ENCODE data around the gene PEX7.
"Not testable (repeated sequence)": the region's sequence is repeated elsewhere in the genome, so short reads cannot be mapped to it uniquely, and the experiment has no call there.

The PEX7 gene

GRCh38 chr6:136811272-136811671 lies 11.1 kb upstream of the PEX7 start:
- Histone ChIP-seq H3K27me3 (ENCODE audit: insufficient read depth, low read length) (no peaks in the 10 kb centered on the region), H3K27ac (ENCODE audit: low read depth, low read length) (no peak overlapping the region), H3K4me1 (ENCODE audit: insufficient read depth, low read length) (no peaks in the 10 kb centered on the region), H3K9ac (ENCODE audit: low read depth, low read length) (no peak overlapping the region), H3K36me3 (ENCODE audit: insufficient read depth, low read length) (no peaks in the 10 kb centered on the region), H3K9me3 (ENCODE audit: insufficient read depth, low read depth, low read length) (no peaks in the 10 kb centered on the region), H3K4me3 (ENCODE audit: low read length) (no peak overlapping the region)

GRCh38 chr6:136812174-136812573 lies 10.2 kb upstream of the PEX7 start:
- no peaks in the 10 kb centered on the region for H3K9me3 ChIP-seq (ENCODE audit: insufficient read depth, low read depth, low read length)
- H3K27me3 ChIP-seq (ENCODE audit: insufficient read depth, low read length) = no peaks in the 10 kb centered on the region
- no peaks in the 10 kb centered on the region for H3K36me3 ChIP-seq (ENCODE audit: insufficient read depth, low read length)
- H3K4me3 ChIP-seq (ENCODE audit: low read length) = no peak overlapping the region
- H3K4me1 ChIP-seq (ENCODE audit: insufficient read depth, low read length) = no peaks in the 10 kb centered on the region
- no peak overlapping the region for H3K27ac ChIP-seq (ENCODE audit: low read depth, low read length)
- 98% methylated on average over 2 of the region's 2 CpGs for WGBS
- H3K9ac ChIP-seq (ENCODE audit: low read depth, low read length) = no peak overlapping the region

GRCh38 chr6:136815608-136816007 lies 6.8 kb upstream of the PEX7 start:
- not testable (repeated sequence) for H3K9me3 ChIP-seq (ENCODE audit: insufficient read depth, low read depth, low read length); H3K4me1 ChIP-seq (ENCODE audit: insufficient read depth, low read length); H3K36me3 ChIP-seq (ENCODE audit: insufficient read depth, low read length); H3K27ac ChIP-seq (ENCODE audit: low read depth, low read length); H3K27me3 ChIP-seq (ENCODE audit: insufficient read depth, low read length); H3K4me3 ChIP-seq (ENCODE audit: low read length); H3K9ac ChIP-seq (ENCODE audit: low read depth, low read length)
- WGBS = no CpG with 5 or more reads among the region's 1 CpG

GRCh38 chr6:136816656-136817055 lies 5.7 kb upstream of the PEX7 start:
- Histone ChIP-seq H3K27ac (ENCODE audit: low read depth, low read length) (no peak overlapping the region), H3K9me3 (ENCODE audit: insufficient read depth, low read depth, low read length) (no peaks in the 10 kb centered on the region)
- WGBS = 93% methylated on average over 2 of the region's 2 CpGs

GRCh38 chr6:136820561-136820960 lies 1.8 kb upstream of the PEX7 start:
- WGBS = 93% methylated on average over 2 of the region's 2 CpGs
- no peak overlapping the region for H3K27ac ChIP-seq (ENCODE audit: low read depth, low read length)
- 0 out of 2 replicates have a peak, but pooled peaks cover 4% of the 10 kb centered on the region for H3K36me3 ChIP-seq (ENCODE audit: insufficient read depth, low read length)
- no peak overlapping the region for H3K4me3 ChIP-seq (ENCODE audit: low read length)
- no peaks in the 10 kb centered on the region for H3K4me1 ChIP-seq (ENCODE audit: insufficient read depth, low read length)
- 0 out of 2 replicates have a peak, but pooled peaks cover 3% of the 10 kb centered on the region for H3K27me3 ChIP-seq (ENCODE audit: insufficient read depth, low read length)
- no peaks in the 10 kb centered on the region for H3K9me3 ChIP-seq (ENCODE audit: insufficient read depth, low read depth, low read length)
- no peak overlapping the region for H3K9ac ChIP-seq (ENCODE audit: low read depth, low read length)

More at GRCh38 chr6:136816656-136817055, 5.7 kb upstream of the PEX7 start:
- H3K4me1 ChIP-seq (ENCODE audit: insufficient read depth, low read length) = no peaks in the 10 kb centered on the region
- H3K36me3 ChIP-seq (ENCODE audit: insufficient read depth, low read length) = no peaks in the 10 kb centered on the region
- no peak overlapping the region for H3K4me3 ChIP-seq (ENCODE audit: low read length)
- H3K9ac ChIP-seq (ENCODE audit: low read depth, low read length) = no peak overlapping the region
- 0 out of 2 replicates have a peak, but pooled peaks cover 3% of the 10 kb centered on the region for H3K27me3 ChIP-seq (ENCODE audit: insufficient read depth, low read length)

- peak overlapping the region; percentile 67 for H3K4me3 ChIP-seq (ENCODE audit: low read length)
- H3K9me3 ChIP-seq (ENCODE audit: insufficient read depth, low read depth, low read length) = no peaks in the 10 kb centered on the region
- 49% methylated on average over 11 of the region's 11 CpGs for WGBS
- no peaks in the 10 kb centered on the region for H3K4me1 ChIP-seq (ENCODE audit: insufficient read depth, low read length)
- H3K27ac ChIP-seq (ENCODE audit: low read depth, low read length) = peak overlapping the region; percentile 90
- 0 out of 2 replicates have a peak, but pooled peaks cover 3% of the 10 kb centered on the region for H3K27me3 ChIP-seq (ENCODE audit: insufficient read depth, low read length)
- H3K9ac ChIP-seq (ENCODE audit: low read depth, low read length) = peak overlapping the region; percentile 82
- H3K36me3 ChIP-seq (ENCODE audit: insufficient read depth, low read length) = peaks cover 18% of the 10 kb centered on the region
These were observed 381 bp upstream of the PEX7 start for GRCh38 chr6:136822046-136822375.

GRCh38 chr6:136823128-136823660 lies 802 bp downstream of the PEX7 start:
- Histone ChIP-seq H3K4me3 (ENCODE audit: low read length) (peak overlapping the region; percentile 67), H3K4me1 (ENCODE audit: insufficient read depth, low read length) (no peaks in the 10 kb centered on the region), H3K9ac (ENCODE audit: low read depth, low read length) (peak overlapping the region; percentile 82), H3K27ac (ENCODE audit: low read depth, low read length) (peak overlapping the region; percentile 45; the same call in 1 of the 2 replicates), H3K36me3 (ENCODE audit: insufficient read depth, low read length) (peaks cover 30% of the 10 kb centered on the region), H3K9me3 (ENCODE audit: insufficient read depth, low read depth, low read length) (no peaks in the 10 kb centered on the region), H3K27me3 (ENCODE audit: insufficient read depth, low read length) (no peaks in the 10 kb centered on the region)
- whole genome bisulfite sequencing = 83% methylated on average over 31 of the region's 31 CpGs

GRCh38 chr6:136826216-136826615 lies 3.8 kb downstream of the PEX7 start:
- Histone ChIP-seq H3K4me3 (ENCODE audit: low read length) (no peak overlapping the region), H3K27me3 (ENCODE audit: insufficient read depth, low read length) (no peaks in the 10 kb centered on the region), H3K36me3 (ENCODE audit: insufficient read depth, low read length) (peaks cover 60% of the 10 kb centered on the region), H3K9ac (ENCODE audit: low read depth, low read length) (no peak overlapping the region), H3K4me1 (ENCODE audit: insufficient read depth, low read length) (no peaks in the 10 kb centered on the region), H3K27ac (ENCODE audit: low read depth, low read length) (no peak overlapping the region), H3K9me3 (ENCODE audit: insufficient read depth, low read depth, low read length) (peaks cover 16% of the 10 kb centered on the region; the same call in 1 of the 2 replicates)
- WGBS = 97% methylated on average over 5 of the region's 6 CpGs

- no peak overlapping the region for H3K27ac ChIP-seq (ENCODE audit: low read depth, low read length)
- H3K36me3 ChIP-seq (ENCODE audit: insufficient read depth, low read length) = peaks cover 67% of the 10 kb centered on the region
- H3K27me3 ChIP-seq (ENCODE audit: insufficient read depth, low read length) = no peaks in the 10 kb centered on the region
- no peak overlapping the region for H3K4me3 ChIP-seq (ENCODE audit: low read length)
- H3K9ac ChIP-seq (ENCODE audit: low read depth, low read length) = no peak overlapping the region
- no peaks in the 10 kb centered on the region for H3K4me1 ChIP-seq (ENCODE audit: insufficient read depth, low read length)
- H3K9me3 ChIP-seq (ENCODE audit: insufficient read depth, low read depth, low read length) = peaks cover 32% of the 10 kb centered on the region
- WGBS = 83% methylated on average over 1 of the region's 1 CpG
These were observed 9.6 kb downstream of the PEX7 start for GRCh38 chr6:136831873-136832562.

- H3K27me3 ChIP-seq (ENCODE audit: insufficient read depth, low read length) = no peaks in the 10 kb centered on the region
- H3K36me3 ChIP-seq (ENCODE audit: insufficient read depth, low read length) = peaks cover 7% of the 10 kb centered on the region
- 75% methylated on average over 3 of the region's 4 CpGs for WGBS
- H3K9ac ChIP-seq (ENCODE audit: low read depth, low read length) = no peak overlapping the region
- peaks cover 5% of the 10 kb centered on the region for H3K4me1 ChIP-seq (ENCODE audit: insufficient read depth, low read length)
- no peak overlapping the region for H3K27ac ChIP-seq (ENCODE audit: low read depth, low read length)
- no peak overlapping the region for H3K4me3 ChIP-seq (ENCODE audit: low read length)
- no peaks in the 10 kb centered on the region for H3K9me3 ChIP-seq (ENCODE audit: insufficient read depth, low read depth, low read length)
These were observed 18.0 kb downstream of the PEX7 start for GRCh38 chr6:136840276-136841001.

- Histone ChIP-seq H3K4me3 (ENCODE audit: low read length) (no peak overlapping the region), H3K9me3 (ENCODE audit: insufficient read depth, low read depth, low read length) (no peaks in the 10 kb centered on the region), H3K36me3 (ENCODE audit: insufficient read depth, low read length) (no peaks in the 10 kb centered on the region), H3K27me3 (ENCODE audit: insufficient read depth, low read length) (no peaks in the 10 kb centered on the region), H3K9ac (ENCODE audit: low read depth, low read length) (no peak overlapping the region), H3K27ac (ENCODE audit: low read depth, low read length) (no peak overlapping the region), H3K4me1 (ENCODE audit: insufficient read depth, low read length) (peaks cover 5% of the 10 kb centered on the region)
- 94% methylated on average over 3 of the region's 3 CpGs for WGBS
These were observed 20.8 kb downstream of the PEX7 start for GRCh38 chr6:136843210-136843609.

Measured in HUES64 (cell line).